Measurements from ENCODE around the gene LAMA4.

LAMA4 gene

DNA sequence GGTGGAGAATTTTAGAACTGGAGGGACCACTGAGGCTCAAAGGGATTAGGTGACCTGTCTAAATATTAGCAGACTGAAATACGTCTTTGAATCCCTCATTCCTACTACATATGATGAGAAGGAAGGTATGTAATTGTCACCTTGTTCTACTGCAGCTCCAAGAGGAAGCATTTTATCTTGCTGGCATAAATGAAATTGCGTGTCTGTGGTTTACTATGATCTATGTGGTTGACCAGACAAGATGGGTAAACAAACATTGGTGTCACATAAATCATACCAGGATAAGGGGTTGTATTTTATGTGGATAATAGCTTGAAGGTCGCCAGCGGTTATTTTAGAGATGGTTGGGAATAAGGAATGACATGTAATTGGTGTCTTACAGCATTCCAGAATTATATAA is 78.2 kb downstream of the LAMA4 start:
- H3K27ac ChIP-seq, result no peak overlapping the region
- TF ChIP-seq, protein P1, sequence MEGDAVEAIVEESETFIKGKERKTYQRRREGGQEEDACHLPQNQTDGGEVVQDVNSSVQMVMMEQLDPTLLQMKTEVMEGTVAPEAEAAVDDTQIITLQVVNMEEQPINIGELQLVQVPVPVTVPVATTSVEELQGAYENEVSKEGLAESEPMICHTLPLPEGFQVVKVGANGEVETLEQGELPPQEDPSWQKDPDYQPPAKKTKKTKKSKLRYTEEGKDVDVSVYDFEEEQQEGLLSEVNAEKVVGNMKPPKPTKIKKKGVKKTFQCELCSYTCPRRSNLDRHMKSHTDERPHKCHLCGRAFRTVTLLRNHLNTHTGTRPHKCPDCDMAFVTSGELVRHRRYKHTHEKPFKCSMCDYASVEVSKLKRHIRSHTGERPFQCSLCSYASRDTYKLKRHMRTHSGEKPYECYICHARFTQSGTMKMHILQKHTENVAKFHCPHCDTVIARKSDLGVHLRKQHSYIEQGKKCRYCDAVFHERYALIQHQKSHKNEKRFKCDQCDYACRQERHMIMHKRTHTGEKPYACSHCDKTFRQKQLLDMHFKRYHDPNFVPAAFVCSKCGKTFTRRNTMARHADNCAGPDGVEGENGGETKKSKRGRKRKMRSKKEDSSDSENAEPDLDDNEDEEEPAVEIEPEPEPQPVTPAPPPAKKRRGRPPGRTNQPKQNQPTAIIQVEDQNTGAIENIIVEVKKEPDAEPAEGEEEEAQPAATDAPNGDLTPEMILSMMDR (IDR thresholded peaks at IDR 0.05), result no peak
- TF ChIP-seq ZFX (IDR thresholded peaks at IDR 0.05; ENCODE audit: borderline replicate concordance), result no peak

DNA sequence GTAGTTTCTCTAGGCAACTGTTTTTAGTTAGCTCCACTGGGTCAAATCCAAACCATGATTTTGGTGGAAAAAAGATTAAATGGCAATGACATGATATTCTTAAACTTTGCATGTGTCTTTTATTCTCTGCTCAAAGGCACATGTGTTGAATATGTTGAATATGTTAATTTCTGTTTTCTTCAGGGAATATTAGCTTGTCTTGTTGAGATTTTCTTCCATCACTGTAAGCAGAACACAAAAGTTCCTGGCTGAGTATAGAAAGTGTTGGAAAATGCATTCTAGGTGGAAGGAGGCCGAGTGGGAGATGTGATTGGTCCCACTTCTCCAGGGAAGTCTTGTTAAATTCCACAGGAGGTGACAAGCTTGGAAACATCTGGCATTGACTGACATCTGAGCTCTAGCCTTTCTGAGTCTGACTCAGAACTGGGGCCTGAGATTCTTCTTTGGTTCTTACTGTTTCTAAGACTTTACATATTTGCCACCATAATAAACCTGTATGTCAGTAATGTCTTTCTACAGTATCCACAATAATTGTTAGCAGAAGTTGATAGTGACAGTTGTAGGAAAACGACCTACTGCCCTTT is 81.1 kb downstream of the LAMA4 start:
- TF ChIP-seq ZFX (IDR thresholded peaks at IDR 0.05; ENCODE audit: borderline replicate concordance), result no peak
- TF ChIP-seq, protein P1 (IDR thresholded peaks at IDR 0.05), result no peak
- H3K27ac ChIP-seq, result no peak overlapping the region

DNA sequence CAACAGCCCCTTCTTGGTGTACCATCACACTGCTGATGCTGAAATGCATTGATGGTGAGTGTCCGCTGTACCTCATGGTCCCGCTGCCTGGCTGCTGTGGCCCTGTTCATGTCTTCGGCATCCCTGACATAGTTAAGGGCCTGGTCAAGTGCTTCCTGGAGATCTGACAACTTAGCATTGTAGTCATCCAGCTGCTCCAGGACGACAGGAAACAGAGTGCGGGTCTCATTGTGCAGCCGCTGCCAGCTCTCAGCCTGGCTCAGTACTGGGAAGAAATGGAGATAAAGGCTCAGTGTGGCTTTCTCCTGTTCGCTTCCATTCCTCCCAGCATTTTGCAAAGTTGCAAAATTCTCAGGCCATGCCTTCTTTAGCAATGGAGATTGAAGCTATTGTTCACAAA is 81.8 kb downstream of the LAMA4 start:
- TF ChIP-seq, protein P1 (IDR thresholded peaks at IDR 0.05), result no peak
- no peak for TF ChIP-seq ZFX (IDR thresholded peaks at IDR 0.05; ENCODE audit: borderline replicate concordance)
- H3K27ac ChIP-seq, result no peak overlapping the region

DNA sequence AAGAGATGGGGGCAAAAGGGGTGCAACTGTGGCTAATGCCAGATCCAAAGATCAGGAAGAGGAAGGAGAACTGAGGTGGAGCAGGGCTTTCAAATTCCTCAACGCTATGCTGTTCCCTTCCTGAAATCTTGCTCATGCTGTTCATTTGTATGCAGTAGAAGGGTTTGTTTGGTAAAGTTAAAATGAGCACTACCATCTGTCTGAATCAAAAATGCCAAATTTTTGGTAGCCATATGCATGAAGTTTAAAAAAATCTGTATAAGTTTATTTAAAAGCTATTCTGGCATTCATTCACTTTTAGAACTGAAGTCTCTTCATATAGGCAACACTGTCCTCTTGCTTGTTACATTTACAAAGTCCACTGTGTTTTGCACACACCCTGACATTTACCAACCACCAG is 84.8 kb downstream of the LAMA4 start:
- TF ChIP-seq, protein P1 (IDR thresholded peaks at IDR 0.05), result no peak
- TF ChIP-seq ZFX (IDR thresholded peaks at IDR 0.05; ENCODE audit: borderline replicate concordance), result no peak
- H3K27ac ChIP-seq, result no peak overlapping the region

DNA sequence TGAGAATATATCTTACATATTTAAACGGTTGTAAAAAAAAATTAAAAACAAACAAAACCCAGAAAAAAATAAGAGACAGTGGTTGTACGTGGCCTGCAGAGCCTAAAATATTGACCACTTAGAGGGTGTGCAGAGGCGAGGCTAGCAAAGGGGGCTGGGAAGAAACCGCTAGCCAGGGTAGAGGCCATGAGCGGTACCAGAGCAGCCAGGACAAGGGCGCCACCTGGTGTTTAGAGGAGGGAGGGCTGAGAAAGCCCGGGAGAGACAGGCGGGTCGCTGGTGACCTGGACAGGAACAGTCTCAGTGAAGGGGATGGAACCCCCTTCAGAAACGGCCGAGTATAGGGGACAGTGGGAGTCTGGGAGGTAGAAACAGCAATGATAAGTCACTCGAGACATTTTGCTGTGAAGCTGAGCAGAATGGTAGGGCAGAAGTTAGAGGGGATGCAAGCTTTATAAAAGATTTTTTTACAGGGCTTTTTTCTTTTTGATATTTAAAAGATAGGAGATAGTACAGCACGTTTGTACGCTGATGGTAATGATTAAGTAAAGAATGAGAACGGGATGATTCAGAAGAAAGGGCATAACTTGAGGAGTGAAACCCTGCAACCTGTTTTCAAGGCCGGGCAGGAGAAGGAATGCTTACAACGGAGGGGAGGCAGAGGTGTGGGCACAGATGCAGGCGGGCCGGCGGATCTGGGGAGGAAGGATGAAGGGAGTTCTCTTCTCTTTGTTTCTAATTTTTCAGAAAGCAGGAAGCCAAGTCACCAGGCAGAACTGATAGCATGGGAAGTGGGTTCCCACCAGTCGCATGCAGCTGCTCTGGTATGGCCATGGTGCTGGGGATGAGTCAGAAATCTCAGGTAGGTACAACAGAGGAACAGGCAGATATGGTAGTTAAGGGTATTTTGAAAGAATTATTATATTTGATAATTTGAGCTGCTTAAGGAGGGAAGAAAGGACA is 90.8 kb downstream of the LAMA4 start:
- TF ChIP-seq ZFX (IDR thresholded peaks at IDR 0.05; ENCODE audit: borderline replicate concordance), result no peak
- TF ChIP-seq, protein P1 (IDR thresholded peaks at IDR 0.05), result peak; percentile 97
- H3K27ac ChIP-seq, result no peak overlapping the region

DNA sequence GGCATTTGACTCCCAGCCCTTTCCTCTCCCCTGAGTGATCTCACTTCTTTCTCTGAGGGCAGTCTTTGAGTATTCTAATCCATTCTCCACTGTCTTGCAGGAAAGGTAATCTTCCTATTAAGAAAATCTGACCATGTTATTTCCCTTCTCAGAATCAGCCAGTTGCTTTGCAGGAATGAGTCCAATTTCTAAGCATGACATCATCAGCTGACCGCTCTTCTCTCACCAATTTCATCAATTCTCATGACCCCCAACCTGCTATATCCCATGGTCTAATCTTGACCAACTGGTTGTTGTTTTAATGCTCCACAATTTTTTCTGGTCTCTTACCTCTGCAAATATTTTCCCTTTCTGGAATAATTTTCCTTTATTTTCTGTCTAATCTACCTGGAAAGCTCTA is 93.6 kb downstream of the LAMA4 start:
- no peak overlapping the region for H3K27ac ChIP-seq
- TF ChIP-seq ZFX (IDR thresholded peaks at IDR 0.05; ENCODE audit: borderline replicate concordance), result no peak
- TF ChIP-seq, protein P1 (IDR thresholded peaks at IDR 0.05), result no peak

DNA sequence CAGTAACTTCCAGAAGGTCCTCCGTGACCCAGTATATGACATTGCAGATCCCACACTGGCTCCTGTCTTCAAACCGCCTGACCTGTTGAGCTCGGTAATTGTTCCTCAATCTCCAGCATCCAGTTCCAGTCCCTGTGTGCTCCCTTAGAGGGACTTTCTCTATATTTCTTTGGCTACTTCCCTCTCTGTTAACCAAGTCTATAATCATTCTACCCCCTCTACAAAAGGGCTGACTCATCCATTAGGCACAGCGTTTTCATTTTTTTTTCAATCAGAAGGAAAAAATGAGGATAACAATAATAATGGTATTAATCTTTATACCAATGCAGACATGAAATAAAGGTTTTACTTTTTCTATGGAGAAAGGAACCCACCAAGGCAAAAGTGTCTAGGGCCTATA is 97.7 kb downstream of the LAMA4 start:
- no peak overlapping the region for H3K27ac ChIP-seq
- no peak for TF ChIP-seq ZFX (IDR thresholded peaks at IDR 0.05; ENCODE audit: borderline replicate concordance)
- TF ChIP-seq, protein P1 (IDR thresholded peaks at IDR 0.05), result no peak
